ENCODE results near the gene CTTN.
"Not testable (repeated sequence)": the region's sequence is repeated elsewhere in the genome, so short reads cannot be mapped to it uniquely, and the experiment has no call there.

CTTN gene

GRCh38 chr11:70445605-70446004, 47.3 kb downstream of the CTTN start:
- peaks cover 34% of the 10 kb centered on the region for H3K9me3 Mint-ChIP-seq
- TF ChIP-seq, protein P1, sequence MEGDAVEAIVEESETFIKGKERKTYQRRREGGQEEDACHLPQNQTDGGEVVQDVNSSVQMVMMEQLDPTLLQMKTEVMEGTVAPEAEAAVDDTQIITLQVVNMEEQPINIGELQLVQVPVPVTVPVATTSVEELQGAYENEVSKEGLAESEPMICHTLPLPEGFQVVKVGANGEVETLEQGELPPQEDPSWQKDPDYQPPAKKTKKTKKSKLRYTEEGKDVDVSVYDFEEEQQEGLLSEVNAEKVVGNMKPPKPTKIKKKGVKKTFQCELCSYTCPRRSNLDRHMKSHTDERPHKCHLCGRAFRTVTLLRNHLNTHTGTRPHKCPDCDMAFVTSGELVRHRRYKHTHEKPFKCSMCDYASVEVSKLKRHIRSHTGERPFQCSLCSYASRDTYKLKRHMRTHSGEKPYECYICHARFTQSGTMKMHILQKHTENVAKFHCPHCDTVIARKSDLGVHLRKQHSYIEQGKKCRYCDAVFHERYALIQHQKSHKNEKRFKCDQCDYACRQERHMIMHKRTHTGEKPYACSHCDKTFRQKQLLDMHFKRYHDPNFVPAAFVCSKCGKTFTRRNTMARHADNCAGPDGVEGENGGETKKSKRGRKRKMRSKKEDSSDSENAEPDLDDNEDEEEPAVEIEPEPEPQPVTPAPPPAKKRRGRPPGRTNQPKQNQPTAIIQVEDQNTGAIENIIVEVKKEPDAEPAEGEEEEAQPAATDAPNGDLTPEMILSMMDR (IDR thresholded peaks at IDR 0.05) = no peak
- H3K27me3 Mint-ChIP-seq (ENCODE audit: low read depth, poor library complexity) = peaks cover 12% of the 10 kb centered on the region
- no peak overlapping the region for H3K4me3 Mint-ChIP-seq
- peaks cover 8% of the 10 kb centered on the region for H3K36me3 Mint-ChIP-seq (ENCODE audit: low read depth)
- peak overlapping the region; percentile 64 for H3K27ac Mint-ChIP-seq
- no peak for DNase-seq
- peaks cover 22% of the 10 kb centered on the region for H3K4me1 Mint-ChIP-seq

DNA sequence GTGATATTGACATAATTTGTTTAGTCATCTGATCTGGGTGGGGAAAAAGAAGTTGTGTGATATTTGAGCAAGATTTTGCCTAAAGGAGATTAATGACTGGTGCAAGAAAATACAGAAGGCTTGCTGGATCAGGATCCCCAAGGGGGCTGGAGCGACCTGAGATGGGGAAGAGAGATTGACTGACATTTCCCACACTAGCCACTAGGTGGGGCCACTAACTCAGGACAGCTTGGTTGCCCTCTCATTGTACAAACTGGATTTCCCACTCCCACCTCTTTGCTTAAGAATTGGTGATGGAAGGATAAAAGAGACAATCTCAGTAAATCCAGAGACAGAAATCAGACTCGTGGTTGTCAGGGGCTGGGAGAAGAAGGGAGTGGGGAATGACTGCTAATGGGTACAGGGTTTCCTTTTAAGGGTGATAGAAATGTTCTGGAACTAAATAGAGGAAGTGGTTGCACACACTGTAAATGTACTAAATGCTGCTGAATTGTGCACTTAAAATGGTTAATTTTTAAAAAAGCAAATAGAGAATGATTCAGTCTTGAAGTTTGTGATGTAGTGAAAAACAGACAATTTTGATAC, 50.7 kb downstream of the CTTN start:
- Mint-ChIP-seq H3K4me1 (peaks cover 12% of the 10 kb centered on the region), H3K36me3 (ENCODE audit: low read depth) (peaks cover 8% of the 10 kb centered on the region), H3K4me3 (no peak overlapping the region), H3K27me3 (ENCODE audit: low read depth, poor library complexity) (peaks cover 14% of the 10 kb centered on the region), H3K9me3 (peaks cover 53% of the 10 kb centered on the region), H3K27ac (no peak overlapping the region)
- no peak for DNase-seq
- TF ChIP-seq, protein P1 (IDR thresholded peaks at IDR 0.05) = peak; percentile 35

- Mint-ChIP-seq H3K4me3 (no peak overlapping the region), H3K27me3 (ENCODE audit: low read depth, poor library complexity) (peaks cover 8% of the 10 kb centered on the region), H3K36me3 (ENCODE audit: low read depth) (no peaks in the 10 kb centered on the region), H3K27ac (no peak overlapping the region), H3K9me3 (peaks cover 33% of the 10 kb centered on the region), H3K4me1 (peaks cover 15% of the 10 kb centered on the region)
- TF ChIP-seq, protein P1 (IDR thresholded peaks at IDR 0.05) = no peak
- DNase-seq = no peak
These were observed 56.0 kb downstream of the CTTN start for GRCh38 chr11:70454197-70454767.

- peaks cover 27% of the 10 kb centered on the region for H3K9me3 Mint-ChIP-seq
- DNase-seq; H3K27me3 Mint-ChIP-seq (ENCODE audit: low read depth, poor library complexity); H3K4me3 Mint-ChIP-seq; H3K36me3 Mint-ChIP-seq (ENCODE audit: low read depth); H3K27ac Mint-ChIP-seq: not testable (repeated sequence)
- peaks cover 15% of the 10 kb centered on the region for H3K4me1 Mint-ChIP-seq
These were observed 56.5 kb downstream of the CTTN start for GRCh38 chr11:70454811-70455210.

DNA sequence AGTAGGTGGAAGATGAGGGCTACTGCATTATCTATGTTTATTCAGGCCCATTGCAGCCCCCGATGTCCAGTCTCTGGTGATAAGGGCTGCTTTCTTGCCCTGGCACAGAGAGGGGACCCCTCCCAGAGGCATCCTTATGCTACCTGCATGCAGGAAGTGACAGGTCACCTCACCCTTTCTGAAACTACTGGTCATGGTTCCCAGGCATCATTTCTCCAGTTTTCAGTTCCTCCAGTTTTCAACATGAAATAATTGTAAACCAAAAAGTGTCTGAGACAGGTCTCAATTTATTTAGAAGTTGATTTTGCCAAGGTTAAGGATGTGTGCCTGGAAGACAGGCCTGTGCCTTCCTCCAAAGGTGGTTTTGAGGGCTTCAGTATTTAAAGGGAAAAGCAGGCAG, 57.0 kb downstream of the CTTN start:
- Mint-ChIP-seq H3K36me3 (ENCODE audit: low read depth) (no peaks in the 10 kb centered on the region), H3K27ac (peak overlapping the region; percentile 75), H3K4me1 (peaks cover 15% of the 10 kb centered on the region), H3K27me3 (ENCODE audit: low read depth, poor library complexity) (peaks cover 8% of the 10 kb centered on the region), H3K4me3 (no peak overlapping the region), H3K9me3 (peaks cover 22% of the 10 kb centered on the region)
- DNase-seq = no peak
- TF ChIP-seq, protein P1 (IDR thresholded peaks at IDR 0.05) = no peak

DNA sequence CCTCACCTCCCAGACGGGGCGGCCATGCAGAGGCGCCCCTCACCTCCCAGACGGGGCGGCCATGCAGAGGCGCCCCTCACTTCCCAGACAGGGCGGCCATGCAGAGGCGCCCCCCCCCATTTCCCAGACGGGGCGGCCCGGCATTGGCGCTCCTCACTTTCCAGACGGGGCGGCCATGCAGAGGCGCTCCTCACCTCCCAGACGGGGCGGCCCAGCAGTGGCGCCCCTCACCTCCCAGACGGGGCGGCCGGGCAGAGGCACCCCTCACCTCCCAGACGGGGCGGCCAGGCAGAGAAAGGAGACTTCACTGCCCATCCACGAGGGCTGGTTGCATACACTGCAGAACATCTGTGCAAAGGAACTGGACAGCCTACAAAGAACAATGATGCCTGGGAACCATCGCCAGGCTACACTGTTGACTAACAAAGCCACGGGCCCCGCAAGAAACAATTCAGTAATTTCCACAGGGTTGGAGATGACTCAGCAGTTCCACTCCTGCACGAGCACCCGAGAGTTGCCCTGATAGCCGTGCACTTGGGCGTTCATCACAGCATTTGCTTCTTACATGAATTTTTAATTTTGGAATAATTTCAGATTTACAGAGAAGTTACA, 58.7 kb downstream of the CTTN start:
- Mint-ChIP-seq H3K4me1 (peaks cover 15% of the 10 kb centered on the region), H3K4me3 (no peak overlapping the region), H3K27me3 (ENCODE audit: low read depth, poor library complexity) (peaks cover 11% of the 10 kb centered on the region), H3K36me3 (ENCODE audit: low read depth) (no peaks in the 10 kb centered on the region), H3K27ac (no peak overlapping the region), H3K9me3 (peaks cover 7% of the 10 kb centered on the region)
- TF ChIP-seq, protein P1 (IDR thresholded peaks at IDR 0.05) = no peak
- no peak for DNase-seq

Measured in nephron progenitor cell (in vitro differentiated cells).